ENCODE data around the gene OLFM1.

OLFM1 gene

DNA sequence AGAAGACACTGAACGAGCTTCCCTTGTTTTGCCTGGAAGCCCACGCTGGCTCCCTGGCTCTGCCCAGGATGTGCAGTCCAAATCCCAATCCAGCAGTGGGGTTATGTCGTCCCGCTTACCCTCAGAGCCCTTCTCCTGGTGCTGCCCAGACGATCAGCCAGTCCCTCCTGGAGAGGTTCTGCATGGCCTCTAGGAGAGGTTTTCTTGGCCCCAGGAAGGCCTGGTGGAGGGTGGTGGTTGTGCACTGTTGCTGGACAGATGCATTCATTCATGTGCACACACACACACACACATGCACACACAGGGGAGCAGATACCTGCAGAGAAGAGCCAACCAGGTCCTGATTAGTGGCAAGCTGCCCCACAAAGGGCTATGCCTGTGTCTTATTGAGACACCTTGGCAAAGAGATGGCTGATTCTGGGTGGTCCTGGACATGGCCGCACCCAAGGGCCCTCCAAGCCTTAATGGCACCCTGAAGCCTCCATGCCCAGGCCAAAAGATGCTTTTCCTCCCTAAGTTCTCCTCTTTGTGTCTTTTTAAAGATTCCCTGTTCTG, 10.5 kb upstream of the OLFM1 start:
- no peak for DNase-seq (ENCODE audit: low read depth)

DNA sequence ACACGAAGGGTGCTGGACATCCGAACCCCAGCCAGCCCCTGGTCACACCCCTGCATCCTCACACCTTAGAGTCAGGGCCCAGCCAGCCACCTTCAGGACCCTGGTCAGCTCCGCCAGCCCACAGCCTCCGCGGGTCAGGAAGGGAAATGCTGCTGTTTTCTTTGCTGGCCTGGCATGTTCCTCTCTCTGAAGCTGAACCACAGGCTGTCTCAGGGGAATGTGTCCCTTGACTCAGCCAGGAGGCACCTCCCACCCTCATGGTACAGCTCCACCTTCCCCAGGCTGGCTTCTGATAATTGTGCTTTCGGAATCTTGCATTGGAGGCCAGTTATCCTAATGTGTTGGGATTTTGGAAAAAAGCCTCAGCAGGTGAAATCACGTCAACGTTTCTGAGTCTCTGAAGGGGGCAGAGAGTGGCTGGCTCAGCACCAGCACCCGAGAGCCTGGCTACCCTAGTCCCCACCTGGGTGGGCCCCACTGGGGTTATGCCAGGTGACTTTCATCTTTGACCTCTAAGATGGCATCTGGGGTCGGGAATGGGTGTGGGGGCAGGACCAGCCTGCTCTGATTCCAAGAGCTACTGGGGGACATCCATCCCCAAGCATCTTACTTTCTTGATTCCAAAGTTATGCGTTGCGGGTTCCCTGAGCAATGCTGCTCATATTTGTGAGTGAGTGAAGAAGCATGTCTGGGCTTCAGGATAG, 9.8 kb upstream of the OLFM1 start:
- no peak for DNase-seq (ENCODE audit: low read depth)

DNA sequence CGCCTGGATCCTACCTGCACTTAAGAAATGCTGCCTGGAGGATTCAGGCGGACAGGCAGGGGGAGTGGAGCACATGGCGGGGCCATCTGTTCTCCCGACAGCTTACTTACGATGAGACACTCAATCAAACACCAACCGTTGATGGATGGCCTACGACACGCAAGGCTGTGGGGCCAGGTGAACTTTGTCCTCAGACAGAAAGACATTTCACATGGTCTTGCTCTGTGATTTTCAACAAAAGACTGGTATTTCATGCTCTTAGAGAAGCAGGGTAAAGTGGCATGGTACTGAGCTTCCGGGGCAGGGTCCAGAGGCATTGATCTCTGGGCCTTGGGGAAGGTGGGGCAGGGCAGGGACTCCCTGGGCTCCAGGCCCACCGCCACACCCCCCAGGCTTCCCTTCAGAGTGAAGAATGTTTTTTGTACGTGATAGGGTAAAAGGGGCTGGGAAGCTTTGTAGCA, 9.1 kb upstream of the OLFM1 start:
- no peak for DNase-seq (ENCODE audit: low read depth)

DNA sequence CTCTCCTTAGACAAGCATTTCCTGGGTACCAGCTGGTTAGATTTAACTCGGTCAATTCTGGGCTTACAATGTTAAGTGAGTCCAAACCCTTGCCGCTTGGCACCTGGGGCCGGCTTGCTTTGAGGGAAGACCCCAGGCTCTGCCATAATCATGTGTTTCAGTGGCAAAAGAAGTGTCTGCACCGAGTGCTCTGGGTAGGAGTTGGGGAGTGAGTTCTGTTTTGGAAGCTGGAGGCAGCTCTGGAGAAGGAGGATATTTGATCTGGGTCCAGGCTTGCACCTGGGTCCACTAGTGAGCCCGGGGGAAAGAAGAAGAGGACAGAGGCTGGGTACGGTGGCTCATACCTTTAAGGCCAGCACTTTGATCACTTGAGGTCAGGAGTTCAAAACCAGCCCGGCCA, 8.4 kb upstream of the OLFM1 start:
- no peak for DNase-seq (ENCODE audit: low read depth)

DNA sequence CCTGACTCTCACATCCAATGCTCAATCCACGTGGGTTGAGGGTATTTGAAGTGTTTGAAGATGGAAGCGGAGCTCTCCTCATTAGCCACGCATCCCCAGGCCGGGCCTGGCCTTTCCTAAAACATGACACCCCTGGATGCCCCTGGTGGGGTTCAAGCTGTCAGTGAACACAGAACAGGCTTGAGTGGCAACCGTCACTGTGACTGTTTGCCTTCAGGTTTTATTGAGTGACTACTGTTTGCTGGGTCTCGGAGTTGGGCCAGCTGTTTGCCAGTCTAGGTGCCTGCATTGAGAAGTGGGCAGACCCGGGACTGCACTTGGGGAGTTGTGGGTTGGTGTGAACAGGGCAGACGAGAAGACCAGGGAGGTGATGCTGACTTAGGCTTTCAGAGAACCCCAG, 7.8 kb upstream of the OLFM1 start:
- no peak for DNase-seq (ENCODE audit: low read depth)

DNA sequence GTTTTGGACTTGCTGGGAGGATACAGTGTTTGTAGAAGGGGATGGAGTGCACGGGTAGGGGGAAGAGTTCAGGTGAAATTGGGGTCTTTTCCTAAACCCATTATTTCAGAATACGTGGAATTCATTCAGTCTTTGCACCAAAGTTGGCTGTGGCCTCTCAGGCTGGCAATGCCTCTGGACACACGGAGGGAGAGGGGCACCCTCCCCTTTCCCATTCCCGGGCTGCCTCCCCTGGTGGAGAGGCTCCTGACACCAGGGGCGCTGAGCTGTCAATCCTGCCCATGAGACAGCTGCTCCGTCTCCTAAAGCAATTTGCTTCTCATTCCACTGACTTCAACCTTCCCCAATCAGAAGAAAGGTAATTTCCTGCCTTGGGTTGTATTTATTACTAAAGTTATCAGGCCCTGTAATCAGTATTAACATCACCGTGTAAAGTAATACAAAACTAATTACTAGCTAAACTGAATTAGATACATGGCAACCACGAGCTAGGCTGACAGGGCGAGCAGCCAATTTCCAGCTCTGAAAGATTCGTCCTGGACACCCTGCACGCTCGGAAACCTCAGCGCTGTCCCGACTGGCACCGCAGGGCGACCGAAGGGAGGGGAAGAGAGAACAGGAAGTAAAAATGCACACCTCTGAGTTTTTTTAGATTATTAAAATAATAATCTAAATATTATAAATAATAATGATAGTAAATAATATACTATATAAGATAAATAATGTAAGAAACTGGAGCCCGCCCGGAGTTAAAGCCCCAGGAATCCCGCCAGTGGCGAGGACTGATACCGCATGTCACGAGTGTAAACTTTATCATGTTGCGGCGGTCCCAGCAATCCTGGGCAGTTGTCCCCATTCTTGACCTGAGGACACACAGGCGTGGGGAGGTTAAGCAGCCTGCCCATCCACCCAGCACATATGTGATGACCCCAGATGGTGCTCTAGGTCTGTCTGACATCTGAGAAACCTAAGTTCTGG, 6.9 kb upstream of the OLFM1 start:
- no peak for DNase-seq (ENCODE audit: low read depth)

DNA sequence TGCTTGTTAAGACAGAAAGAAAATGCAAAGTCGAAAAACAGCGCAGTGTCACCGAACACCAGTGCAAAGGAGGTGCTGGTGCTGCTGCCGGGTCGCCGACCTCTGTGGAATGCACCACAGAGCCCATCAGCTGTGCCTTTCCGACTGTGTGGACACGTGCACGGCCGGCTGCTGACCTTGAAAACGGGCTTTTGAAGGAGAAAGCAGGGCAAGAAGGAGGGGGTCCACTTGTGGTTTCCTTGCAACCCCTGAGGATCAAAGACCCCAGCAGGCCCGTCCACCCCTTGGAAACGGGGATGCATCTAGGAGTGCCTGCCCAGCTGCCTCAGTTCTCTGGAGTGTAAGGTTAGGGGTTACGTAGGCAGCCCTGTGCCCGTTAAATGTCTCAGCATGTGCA, 6.2 kb upstream of the OLFM1 start:
- no peak for DNase-seq (ENCODE audit: low read depth)

DNA sequence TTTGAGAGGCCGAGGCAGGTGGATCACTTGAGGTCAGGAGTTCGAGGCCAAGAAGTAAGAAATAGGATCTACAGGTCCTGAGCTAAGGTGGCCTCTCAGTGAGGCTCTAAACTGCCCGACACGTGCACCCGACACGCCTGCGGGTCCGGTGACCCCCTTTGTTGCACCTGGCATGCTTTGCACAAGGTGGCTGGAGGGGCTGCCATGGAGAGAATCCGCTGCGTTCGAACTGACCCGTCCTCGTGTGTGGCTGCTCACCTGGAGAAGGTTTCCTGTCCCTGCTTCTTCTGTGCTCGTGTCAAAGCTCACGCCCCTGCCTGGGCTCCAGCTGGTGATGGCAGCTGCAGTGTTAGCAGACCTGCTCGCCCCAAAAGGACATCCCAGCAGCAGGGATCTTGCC, 5.7 kb upstream of the OLFM1 start:
- no peak for DNase-seq (ENCODE audit: low read depth)

DNA sequence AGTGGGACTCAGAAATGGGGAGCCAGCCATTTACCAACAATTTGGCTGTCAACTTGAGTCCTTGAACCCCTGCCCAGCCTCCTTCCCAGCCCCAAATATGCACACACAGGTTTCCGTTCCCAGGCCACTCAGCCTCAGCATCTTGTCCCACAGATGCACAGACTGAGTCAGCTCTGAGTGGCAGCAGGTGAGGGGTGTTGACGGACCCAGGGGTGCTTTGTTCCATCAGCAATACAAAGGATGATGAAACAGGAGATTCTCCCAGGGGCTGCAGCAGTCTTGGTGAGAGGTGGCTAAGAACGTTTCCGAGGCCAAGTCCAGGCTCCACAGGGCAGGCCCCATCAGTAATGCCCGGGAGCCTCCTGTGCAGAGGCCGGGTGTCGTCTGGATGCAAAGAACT, 4.9 kb upstream of the OLFM1 start:
- no peak for DNase-seq (ENCODE audit: low read depth)

DNA sequence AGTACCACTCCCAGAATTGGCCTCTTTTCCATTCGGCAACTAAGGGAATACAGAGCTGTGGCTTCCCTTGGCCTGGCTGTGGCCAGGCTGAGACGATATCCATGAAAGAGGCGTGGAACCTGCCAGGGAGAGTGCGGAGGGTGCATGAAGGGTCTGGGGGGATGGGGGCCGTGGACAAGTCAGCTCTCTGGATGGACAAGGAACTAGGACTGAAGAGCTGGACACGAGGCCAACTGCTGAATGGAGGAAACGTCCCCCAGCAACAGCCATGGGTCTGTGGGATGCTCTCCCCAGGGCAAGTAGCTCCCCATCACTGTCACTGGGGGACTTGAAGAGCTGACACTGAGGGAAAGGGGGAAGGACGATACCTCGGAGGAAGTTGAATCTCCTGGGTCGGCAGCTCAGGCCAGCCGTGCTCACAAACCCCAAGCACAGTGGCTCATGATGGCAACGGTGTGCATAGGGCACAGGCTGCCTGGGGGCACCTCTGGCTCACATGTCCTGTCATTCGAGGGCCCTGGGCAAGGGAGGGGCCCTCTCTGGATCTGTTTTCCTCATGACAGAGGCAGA, 4.1 kb upstream of the OLFM1 start:
- no peak for DNase-seq (ENCODE audit: low read depth)

DNA sequence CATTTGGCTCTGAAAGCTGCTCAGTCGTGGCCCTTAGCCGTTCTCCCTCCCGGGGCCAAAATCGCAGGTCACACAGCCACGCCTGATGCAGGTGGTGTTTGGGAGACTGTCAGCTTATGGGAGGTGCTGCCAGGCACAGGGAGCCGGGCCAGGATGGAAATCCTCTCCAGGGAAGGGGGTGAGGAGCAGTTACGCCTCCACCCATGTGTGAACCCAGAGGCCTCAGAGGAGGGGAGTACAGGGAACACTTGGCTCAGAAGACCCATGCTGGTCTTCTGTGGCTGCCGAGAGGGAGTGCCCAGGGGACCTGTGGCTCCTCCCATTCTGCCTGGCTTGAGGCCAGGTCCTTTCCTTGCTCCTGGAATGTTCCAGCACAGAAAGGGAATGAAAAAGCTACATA, 3.6 kb upstream of the OLFM1 start:
- DNase-seq (ENCODE audit: low read depth): no peak

DNA sequence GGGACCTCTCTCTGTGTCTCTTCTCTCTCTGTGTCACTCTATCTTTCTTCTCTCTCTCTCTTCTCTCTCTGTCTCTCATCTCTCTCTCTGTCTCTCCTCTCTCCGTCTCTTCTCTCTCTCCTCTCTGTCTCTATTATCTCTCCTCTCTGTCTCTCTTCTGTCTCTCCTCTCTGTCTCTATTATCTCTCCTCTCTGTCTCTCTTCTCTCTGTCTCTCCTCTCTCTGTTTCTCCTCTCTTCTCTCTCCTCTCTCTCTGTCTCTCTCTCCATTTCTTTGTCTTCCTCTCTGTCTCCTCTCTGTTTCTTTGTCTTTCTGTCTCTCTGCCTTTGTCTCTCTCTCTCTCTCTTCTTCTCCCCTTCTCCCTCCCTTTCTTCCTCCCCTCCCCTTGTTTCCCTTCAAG, 3.2 kb upstream of the OLFM1 start:
- DNase-seq (ENCODE audit: low read depth): no peak

DNA sequence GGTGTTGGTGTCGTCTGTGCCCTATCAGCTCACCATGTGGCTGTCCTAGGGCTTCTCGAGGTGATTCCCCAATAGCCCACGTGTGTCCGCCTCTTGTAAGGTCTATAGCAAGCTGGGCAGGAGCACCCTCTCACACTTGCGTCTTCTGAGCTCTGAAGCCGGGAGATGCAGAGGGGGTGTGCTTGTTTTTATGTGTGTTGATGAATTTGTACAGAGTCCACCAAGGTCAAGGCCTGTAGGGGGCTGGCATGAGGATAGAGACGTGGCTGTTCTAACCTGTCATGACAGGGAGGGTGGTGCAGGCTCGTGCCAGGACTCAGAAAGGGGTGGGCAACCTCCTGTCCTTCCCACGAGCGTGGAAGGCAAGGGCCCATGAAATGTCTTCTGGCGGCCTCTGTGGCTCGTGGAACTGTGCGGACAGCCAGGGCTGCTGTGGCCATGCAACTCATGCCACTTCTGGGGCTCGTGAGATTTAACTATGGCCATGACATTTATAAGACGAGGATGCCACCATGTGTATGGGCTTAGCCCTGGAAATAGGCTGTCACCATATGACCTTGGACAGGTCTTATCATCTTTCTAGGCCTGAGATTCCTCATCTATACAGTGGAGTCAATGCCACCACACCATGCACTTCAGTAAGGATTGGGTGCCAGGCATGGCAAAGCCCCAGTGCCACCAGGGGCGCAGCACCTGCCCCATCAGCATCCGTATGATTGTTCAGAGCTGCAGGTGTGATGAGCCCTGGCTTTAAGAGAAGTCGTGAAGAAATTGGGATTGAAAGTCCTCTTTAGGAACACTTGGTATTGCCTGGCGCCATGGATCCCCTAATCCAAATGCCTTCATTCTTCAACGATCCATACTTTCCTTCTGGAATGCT, 2.3 kb upstream of the OLFM1 start:
- no peak for DNase-seq (ENCODE audit: low read depth)

DNA sequence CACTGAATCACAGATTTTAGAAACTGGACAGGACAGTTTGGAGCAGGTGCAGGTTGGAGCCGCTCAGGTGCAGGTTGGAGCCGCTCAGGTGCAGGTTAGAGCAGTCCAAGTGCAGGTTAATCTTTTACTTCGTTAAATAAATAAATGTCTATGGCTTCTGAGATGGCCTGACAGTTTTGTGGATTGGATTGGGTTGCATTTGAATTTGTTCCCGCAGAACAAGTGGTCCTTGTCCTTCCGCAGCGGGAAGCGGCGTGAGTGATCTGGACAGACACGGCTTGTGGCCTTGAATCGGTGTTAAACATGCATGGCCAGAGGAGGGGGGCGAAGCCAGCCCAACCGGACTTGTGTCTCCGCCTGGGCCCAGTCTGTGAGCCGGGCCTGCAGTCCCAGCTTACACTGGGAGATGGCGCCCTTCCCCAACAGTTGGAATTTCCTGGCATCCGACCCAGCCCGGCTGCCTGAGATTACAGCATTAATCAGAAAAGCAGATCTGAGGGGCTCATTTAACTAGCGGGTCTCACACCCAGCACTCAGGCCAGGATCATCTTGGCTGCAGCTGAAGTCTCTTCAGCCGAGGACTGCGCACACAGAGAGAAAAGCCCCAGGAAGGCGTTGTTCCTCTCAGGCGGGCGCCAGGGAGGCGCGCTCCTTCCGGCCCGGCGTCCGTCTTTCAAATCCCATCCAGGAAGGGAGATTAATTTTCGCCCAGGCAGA, 1.5 kb upstream of the OLFM1 start:
- no peak for DNase-seq (ENCODE audit: low read depth)

DNA sequence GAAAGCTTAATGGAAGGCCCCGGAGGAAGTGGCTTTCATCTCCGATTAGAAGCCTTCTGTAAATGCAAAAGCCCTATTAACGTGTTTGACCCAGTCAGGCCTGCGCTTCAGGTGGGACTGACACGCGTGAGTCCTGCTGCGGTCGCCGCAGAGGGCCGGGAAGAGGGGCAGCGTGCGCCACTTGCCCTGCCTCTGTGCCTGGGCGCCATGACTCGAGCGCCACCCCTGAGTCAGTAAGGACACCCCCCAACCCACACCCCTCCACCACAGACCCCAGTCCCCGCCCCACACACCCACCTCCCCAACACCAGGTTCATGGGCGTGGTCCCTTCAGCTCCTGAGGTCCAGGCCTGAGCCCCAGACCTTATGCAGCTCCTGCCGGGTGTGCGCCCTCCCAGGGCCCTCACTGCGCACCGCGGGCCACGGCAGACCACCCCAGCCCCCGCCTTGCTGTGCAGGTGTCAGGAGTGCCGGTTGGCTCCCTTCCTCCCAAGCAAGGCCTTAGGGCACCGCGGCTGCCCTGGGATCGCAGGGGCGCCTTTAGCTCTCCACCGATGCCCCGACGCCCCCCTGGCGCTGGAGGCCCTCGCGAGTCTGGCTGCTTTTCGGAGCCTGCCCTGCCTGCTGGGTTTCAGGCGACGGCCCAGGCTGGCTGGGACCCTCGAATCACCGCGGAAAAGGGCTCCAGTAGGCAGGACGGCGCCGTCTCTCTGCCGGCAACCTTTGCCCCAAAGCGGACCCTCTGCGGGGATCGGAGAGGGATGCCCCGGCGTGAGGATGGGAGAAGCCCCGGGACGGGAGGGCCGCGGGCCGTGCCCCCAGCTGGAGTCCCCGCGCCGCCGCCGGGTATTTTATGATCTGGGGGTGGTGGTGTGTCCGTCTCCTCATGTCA, 625 bp upstream of the OLFM1 start:
- no peak for DNase-seq (ENCODE audit: low read depth)

DNA sequence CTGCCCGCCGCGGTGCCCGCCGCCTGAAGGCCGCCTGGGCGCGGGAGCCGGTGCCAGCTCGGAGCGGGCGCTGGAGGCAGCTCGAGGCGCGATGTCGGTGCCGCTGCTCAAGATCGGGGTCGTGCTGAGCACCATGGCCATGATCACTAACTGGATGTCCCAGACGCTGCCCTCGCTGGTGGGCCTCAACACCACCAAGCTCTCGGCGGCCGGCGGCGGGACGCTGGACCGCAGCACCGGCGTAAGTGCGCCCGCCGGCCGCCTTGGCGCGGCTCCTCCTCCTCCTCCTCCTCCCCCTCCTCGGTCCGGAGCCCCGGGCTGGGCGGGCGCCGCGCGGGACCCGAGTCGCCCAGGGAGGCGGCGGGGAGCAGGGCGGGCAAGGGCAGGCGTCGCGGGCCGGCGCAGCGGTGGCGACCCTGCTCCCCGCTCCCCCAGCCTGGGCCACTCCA, 455 bp downstream of the OLFM1 start:
- no peak for DNase-seq (ENCODE audit: low read depth)

DNA sequence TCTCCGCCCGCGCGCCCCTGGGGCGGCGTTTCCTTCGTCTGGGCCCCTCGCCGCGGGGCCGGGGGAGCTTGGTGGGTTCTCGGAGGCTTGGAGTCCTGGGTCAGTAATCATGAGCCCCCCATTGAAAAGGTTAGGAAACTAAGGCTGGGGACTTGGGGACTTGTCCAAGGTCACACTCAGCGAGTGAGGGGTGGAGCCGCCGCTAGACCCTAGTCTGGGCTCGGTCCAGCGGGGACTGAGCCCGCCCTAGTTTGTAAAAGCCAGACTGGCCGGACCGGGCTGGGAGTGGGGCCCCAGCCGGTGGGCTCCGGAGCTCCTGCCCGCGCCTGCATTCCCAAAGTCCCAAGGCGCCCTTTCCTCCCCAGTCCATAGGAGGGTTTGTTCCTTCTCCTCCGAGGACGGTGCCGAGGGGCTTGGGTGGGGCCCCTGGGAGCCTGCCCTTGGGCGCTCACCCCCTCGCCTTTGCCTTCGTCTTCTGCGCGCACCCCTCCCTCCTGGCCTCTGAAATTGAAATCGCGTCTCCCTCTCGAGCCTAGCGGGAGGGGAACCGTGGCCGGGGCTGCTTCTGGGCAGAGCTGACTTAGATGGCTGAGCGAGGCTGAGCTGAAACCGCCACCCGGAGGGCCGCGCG, 995 bp downstream of the OLFM1 start:
- no peak for DNase-seq (ENCODE audit: low read depth)

DNA sequence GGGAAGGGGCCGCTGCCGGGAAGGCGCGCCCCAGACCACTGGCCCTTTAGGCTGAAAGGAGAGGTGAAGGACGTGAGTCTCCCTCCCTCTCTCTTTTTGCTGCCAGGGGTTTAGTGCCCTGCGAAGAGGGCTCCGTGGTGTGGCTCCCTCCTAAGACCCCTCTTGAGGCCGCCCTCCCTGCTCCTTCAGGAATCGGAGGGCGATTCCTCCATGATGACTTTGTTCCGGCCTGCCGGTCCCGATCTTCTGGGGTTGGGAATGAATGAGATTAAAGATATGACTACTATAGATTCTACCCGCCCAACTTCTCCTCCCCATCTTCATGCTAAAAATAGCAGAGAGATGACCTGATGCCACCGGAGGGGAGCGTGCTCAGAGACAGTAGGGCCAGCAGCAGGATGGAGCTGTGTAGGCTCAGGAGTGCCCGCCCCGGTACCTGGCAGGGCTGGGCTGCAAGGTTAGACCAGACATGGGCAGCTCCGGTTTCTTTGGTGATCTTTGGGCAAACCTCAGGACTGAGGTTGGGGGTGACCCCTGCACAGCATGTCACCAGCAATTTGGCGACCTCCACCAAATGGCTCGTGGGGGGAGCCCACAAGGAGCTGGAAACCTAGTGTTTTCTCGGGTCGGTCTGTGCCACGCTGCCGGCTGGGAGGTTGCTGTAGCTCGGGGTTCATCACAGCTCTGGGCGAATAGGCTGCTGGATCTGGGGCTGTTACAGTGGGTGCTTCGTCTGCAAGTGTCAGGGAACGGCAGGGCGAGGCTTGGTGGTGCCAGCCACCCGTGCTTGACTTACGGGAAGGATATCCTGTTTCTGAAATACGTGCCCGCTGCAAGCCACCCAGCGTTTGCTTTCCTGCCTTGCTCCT, 1.7 kb downstream of the OLFM1 start:
- no peak for DNase-seq (ENCODE audit: low read depth)

Data from HS-27A (cell line).